ENCODE measurements around the gene MAML3. TPM values are rescaled to one million over a fixed set of nuclear protein-coding genes. Genes with fewer than 3 reads are reported as not detected.

The MAML3 gene
- total and polyA plus RNA-seq, 2 of the 13 experiments (the other 11 are each of a cell fraction or from before 2014, with no cell fraction given), result 0.05 to 0.13 TPM

DNA sequence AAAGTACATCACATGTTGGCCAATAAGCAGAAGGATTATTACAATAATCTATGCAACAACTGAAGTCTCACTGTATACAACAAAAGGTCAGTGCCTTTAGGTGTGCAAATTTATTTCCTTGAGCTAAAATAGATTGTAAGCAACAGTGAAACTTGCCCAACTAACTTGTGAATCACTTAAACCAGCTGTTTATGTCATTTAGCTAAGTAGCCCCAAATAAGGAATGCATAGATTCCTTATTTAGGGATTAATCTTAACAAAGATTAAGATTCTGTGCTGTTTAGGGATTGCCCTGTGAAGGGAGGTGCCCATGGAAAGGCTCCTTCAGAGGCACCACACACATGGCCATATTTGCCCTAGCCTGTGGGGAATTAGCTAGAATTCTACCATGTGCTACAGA, 168.6 kb downstream of the MAML3 start:
- Histone ChIP-seq H3K9me3 (ENCODE audit: low read length) (no peaks in the 10 kb centered on the region), H3K4me1 (ENCODE audit: insufficient read depth, low read length) (no peaks in the 10 kb centered on the region), H3K9ac (ENCODE audit: insufficient read depth, low read depth, low read length) (no peak overlapping the region), H3K79me2 (ENCODE audit: insufficient read depth, low read length) (no peaks in the 10 kb centered on the region), H3K36me3 (replicated peaks in 1 of 2; ENCODE audit: control insufficient read depth in 1 of 2, insufficient read depth in 2 of 2, low read length in 2 of 2) (no peaks in the 10 kb centered on the region), H4K20me1 (ENCODE audit: insufficient read depth, low read length) (no peaks in the 10 kb centered on the region), H3K4me3 (replicated peaks in 1 of 3; ENCODE audit: insufficient read depth in 1 of 3, low read depth in 2 of 3, low read length in 3 of 3) (no peak overlapping the region), H3K4me2 (ENCODE audit: low read depth, low read length) (no peak overlapping the region), H2AFZ (ENCODE audit: low read length) (no peak overlapping the region), H3K27me3 (ENCODE audit: control insufficient read depth in 1 of 2, insufficient read depth in 2 of 2, low read length in 2 of 2) (peaks cover 0 to 17% of the 10 kb centered on the region in 2 experiments; a peak in 1 of 5 replicates), H3K27ac (ENCODE audit: extremely low read length, insufficient read depth, low read length) (no peak overlapping the region)
- TF ChIP-seq ZNF841 (CRISPR knock-in tag; IDR thresholded peaks at IDR 0.05; ENCODE audit: borderline replicate concordance), result no peak
- TF ChIP-seq ZNF350 (CRISPR knock-in tag; IDR thresholded peaks at IDR 0.05; ENCODE audit: borderline replicate concordance, low read depth), result no peak
- TF ChIP-seq BHLHE40 (IDR thresholded peaks at IDR 0.05; ENCODE audit: low read length), result no peak
- TF ChIP-seq, protein P1, sequence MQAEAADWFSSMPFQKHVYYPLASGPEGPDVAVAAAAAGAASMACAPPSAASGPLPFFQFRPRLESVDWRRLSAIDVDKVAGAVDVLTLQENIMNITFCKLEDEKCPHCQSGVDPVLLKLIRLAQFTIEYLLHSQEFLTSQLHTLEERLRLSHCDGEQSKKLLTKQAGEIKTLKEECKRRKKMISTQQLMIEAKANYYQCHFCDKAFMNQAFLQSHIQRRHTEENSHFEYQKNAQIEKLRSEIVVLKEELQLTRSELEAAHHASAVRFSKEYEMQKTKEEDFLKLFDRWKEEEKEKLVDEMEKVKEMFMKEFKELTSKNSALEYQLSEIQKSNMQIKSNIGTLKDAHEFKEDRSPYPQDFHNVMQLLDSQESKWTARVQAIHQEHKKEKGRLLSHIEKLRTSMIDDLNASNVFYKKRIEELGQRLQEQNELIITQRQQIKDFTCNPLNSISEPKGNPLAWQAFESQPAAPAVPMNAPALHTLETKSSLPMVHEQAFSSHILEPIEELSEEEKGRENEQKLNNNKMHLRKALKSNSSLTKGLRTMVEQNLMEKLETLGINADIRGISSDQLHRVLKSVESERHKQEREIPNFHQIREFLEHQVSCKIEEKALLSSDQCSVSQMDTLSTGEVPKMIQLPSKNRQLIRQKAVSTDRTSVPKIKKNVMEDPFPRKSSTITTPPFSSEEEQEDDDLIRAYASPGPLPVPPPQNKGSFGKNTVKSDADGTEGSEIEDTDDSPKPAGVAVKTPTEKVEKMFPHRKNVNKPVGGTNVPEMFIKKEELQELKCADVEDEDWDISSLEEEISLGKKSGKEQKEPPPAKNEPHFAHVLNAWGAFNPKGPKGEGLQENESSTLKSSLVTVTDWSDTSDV (CRISPR knock-in tag; IDR thresholded peaks at IDR 0.05), result no peak
- TF ChIP-seq SRSF1 (optimal IDR thresholded peaks at IDR 0.05; ENCODE audit: low read depth, low read length), result no peak
- TF ChIP-seq POLR2AphosphoS5 (IDR thresholded peaks at IDR 0.05; ENCODE audit: low read depth, low read length), result no peak
- TF ChIP-seq ZBTB38 (CRISPR knock-in tag; IDR thresholded peaks at IDR 0.05), result no peak
- TF ChIP-seq KDM5A (IDR thresholded peaks at IDR 0.05; ENCODE audit: borderline replicate concordance, low read length), result no peak
- no peak for TF ChIP-seq NCOA2 (CRISPR knock-in tag; IDR thresholded peaks at IDR 0.05)
- no peak for TF ChIP-seq HNF1A (IDR thresholded peaks at IDR 0.05; ENCODE audit: low read depth)
- TF ChIP-seq HNF1A (CRISPR knock-in tag; IDR thresholded peaks at IDR 0.05; ENCODE audit: borderline replicate concordance), result no peak
- no peak for TF ChIP-seq ZNF274 (CRISPR knock-in tag; IDR thresholded peaks at IDR 0.05)
- TF ChIP-seq HNRNPUL1 (IDR thresholded peaks at IDR 0.05; ENCODE audit: low read depth, low read length), result no peak
- no peak for TF ChIP-seq NR2F2 (IDR thresholded peaks at IDR 0.05; ENCODE audit: borderline replicate concordance, low read depth)
- no peak for TF ChIP-seq THAP11 (CRISPR knock-in tag; IDR thresholded peaks at IDR 0.05)
- no peak for TF ChIP-seq PRMT3 (CRISPR knock-in tag; IDR thresholded peaks at IDR 0.05; ENCODE audit: borderline replicate concordance, low read depth)
- POLR2A ChIA-PET, result no interaction called here
- in situ Hi-C loops (cut with HindIII; ENCODE audit: extremely low pct_ligation_motif_present, low pct_unique_long_range_greater_than_20kb), result no loop called here
- FAIRE-seq (no peak), ATAC-seq (no peak), DNase-seq (ENCODE audit: low spot score) (no peak)
- CTCF ChIA-PET (ENCODE audit: low intra/inter-chr PET ratio, low total read pairs), result no interaction called here
- intact Hi-C loops (cut with micrococcal nuclease; ENCODE audit: unreplicated experiment), result no loop called here
- BruUV-seq (replicated peaks), result no TSS peak

All from HepG2 (cell line).